HEK293 (cell line): ENCODE data around the gene TEKTIP1.

Experiments
- CTCF ChIA-PET: fragments of 350-600 bp; formaldehyde crosslinking; extraction: SDS; loops from one replicate; lab custom pipeline; 2021; ENCODE audit warnings: antibody characterized with exemption; lab: Yijun Ruan, JAX
- POLR2A ChIA-PET: fragments of 300-600 bp; formaldehyde crosslinking; extraction: SDS; loops from one replicate; lab custom pipeline; 2020; ENCODE audit warnings: antibody characterized with exemption, inconsistent platforms; lab: Yijun Ruan, JAX
- H3K27ac ChIP-seq: fragments of 200-500 bp; sonication (Bioruptor generic); 2 replicates; pipeline ENCODE4 v1.5.1; 2014; ENCODE audit warnings: low read depth, low read length, control low read depth, inconsistent platforms; ENCODE audit errors: extremely low read depth
- H3K36me3 ChIP-seq, 2 experiments: fragments of 200-500 bp in 1 of 2; sonication (Bioruptor generic) in 1 of 2; 1 replicate in 1 of 2; 2 replicates in 1 of 2; pipeline ENCODE4 v1.5.1; 2014 to 2017; ENCODE audit warnings: inconsistent platforms in 2 of 2, low read length in 2 of 2; ENCODE audit not compliant: control insufficient read depth in 2 of 2, insufficient read depth in 1 of 2
- H3K4me1 ChIP-seq: fragments of 200-500 bp; sonication (Bioruptor generic); 2 replicates; pipeline ENCODE4 v1.5.1; 2014; ENCODE audit warnings: mild to moderate bottlenecking, low read length, inconsistent platforms; ENCODE audit not compliant: control insufficient read depth, insufficient read depth
- H3K4me3 ChIP-seq: 2 replicates; pipeline ENCODE4 v1.5.1; 2011; ENCODE audit warnings: low read depth, mild to moderate bottlenecking, control low read depth, low read length, moderate library complexity
- H3K9me3 ChIP-seq: fragments of 200-500 bp; sonication (Bioruptor generic); 2 replicates; pipeline ENCODE4 v1.5.1; 2014; ENCODE audit warnings: low read depth, low read length, inconsistent platforms; ENCODE audit not compliant: control insufficient read depth, insufficient read depth
- ATF2 ChIP-seq: fragments of 450-650 bp; formaldehyde crosslinking; IDR thresholded peaks from 2 replicates; pipeline ENCODE4 v1.5.1; 2016; ENCODE audit warnings: missing biosample characterization, missing genetic modification characterization, low read depth
- ELK4 ChIP-seq: IDR thresholded peaks from 2 replicates; pipeline ENCODE4 v1.6.1; 2011; ENCODE audit warnings: mild to moderate bottlenecking, low read depth, low read length, borderline replicate concordance
- HIC1 ChIP-seq: fragments of 450-650 bp; formaldehyde crosslinking; IDR thresholded peaks from 2 replicates; pipeline ENCODE4 v1.5.1; 2016; ENCODE audit warnings: missing biosample characterization, missing genetic modification characterization
- KLF7 ChIP-seq: fragments of 450-650 bp; formaldehyde crosslinking; IDR thresholded peaks from 2 replicates; pipeline ENCODE4 v1.5.1; 2016; ENCODE audit warnings: missing biosample characterization, missing genetic modification characterization, borderline replicate concordance
- KLF8 ChIP-seq: fragments of 450-650 bp; formaldehyde crosslinking; IDR thresholded peaks from 2 replicates; pipeline ENCODE4 v1.5.1; 2016; ENCODE audit warnings: missing biosample characterization, missing genetic modification characterization
- WT1 ChIP-seq: fragments of 450-650 bp; formaldehyde crosslinking; IDR thresholded peaks from 2 replicates; pipeline ENCODE4 v1.5.1; 2016; ENCODE audit warnings: missing biosample characterization, missing genetic modification characterization
- ZBTB11 ChIP-seq: fragments of 450-650 bp; formaldehyde crosslinking; conservative IDR thresholded peaks from 2 replicates; pipeline ENCODE4 v1.5.1; 2016; ENCODE audit warnings: low read depth, missing biosample characterization, missing genetic modification characterization
- ZBTB21 ChIP-seq: fragments of 450-650 bp; formaldehyde crosslinking; IDR thresholded peaks from 2 replicates; pipeline ENCODE4 v1.5.1; 2017; ENCODE audit warnings: missing biosample characterization, missing genetic modification characterization
- ZNF132 ChIP-seq: fragments of 450-650 bp; formaldehyde crosslinking; IDR thresholded peaks from 2 replicates; pipeline ENCODE4 v1.5.1; 2017; ENCODE audit warnings: missing biosample characterization, missing genetic modification characterization, borderline replicate concordance
- ZNF138 ChIP-seq: fragments of 450-650 bp; formaldehyde crosslinking; IDR thresholded peaks from 2 replicates; pipeline ENCODE4 v1.5.1; 2016; ENCODE audit warnings: missing biosample characterization, missing genetic modification characterization, borderline replicate concordance
- ZNF157 ChIP-seq: fragments of 450-650 bp; formaldehyde crosslinking; IDR thresholded peaks from 2 replicates; pipeline ENCODE4 v1.5.1; 2016; ENCODE audit warnings: missing biosample characterization, missing genetic modification characterization
- ZNF221 ChIP-seq: fragments of 450-650 bp; formaldehyde crosslinking; IDR thresholded peaks from 2 replicates; pipeline ENCODE4 v1.5.1; 2017; ENCODE audit warnings: missing biosample characterization, missing genetic modification characterization, borderline replicate concordance
- ZNF26 ChIP-seq: fragments of 450-650 bp; formaldehyde crosslinking; IDR thresholded peaks from 2 replicates; pipeline ENCODE4 v1.5.1; 2016; ENCODE audit warnings: missing biosample characterization, missing genetic modification characterization
- ZNF280C ChIP-seq: fragments of 450-650 bp; formaldehyde crosslinking; IDR thresholded peaks from 2 replicates; pipeline ENCODE4 v1.5.1; 2016; ENCODE audit warnings: missing biosample characterization, missing genetic modification characterization
- ZNF37A ChIP-seq: fragments of 450-650 bp; IDR thresholded peaks from 2 replicates; pipeline ENCODE4 v1.5.1; 2018; ENCODE audit warnings: missing biosample characterization, missing genetic modification characterization
- ZNF391 ChIP-seq: fragments of 450-650 bp; formaldehyde crosslinking; IDR thresholded peaks from 2 replicates; pipeline ENCODE4 v1.5.1; 2016; ENCODE audit warnings: low read depth, missing biosample characterization, missing genetic modification characterization, borderline replicate concordance
- ZNF555 ChIP-seq: fragments of 450-650 bp; formaldehyde crosslinking; conservative IDR thresholded peaks from 2 replicates; pipeline ENCODE4 v1.5.1; 2017; ENCODE audit warnings: missing biosample characterization, mild to moderate bottlenecking, missing genetic modification characterization, inconsistent platforms
- ZNF623 ChIP-seq: fragments of 450-650 bp; formaldehyde crosslinking; IDR thresholded peaks from 2 replicates; pipeline ENCODE4 v1.5.1; 2016; ENCODE audit warnings: missing biosample characterization, missing genetic modification characterization
- ZNF692 ChIP-seq: fragments of 450-650 bp; formaldehyde crosslinking; IDR thresholded peaks from 2 replicates; pipeline ENCODE4 v1.5.1; 2016; ENCODE audit warnings: missing biosample characterization, missing genetic modification characterization
- ZNF704 ChIP-seq: fragments of 450-650 bp; formaldehyde crosslinking; IDR thresholded peaks from 2 replicates; pipeline ENCODE4 v1.5.1; 2016; ENCODE audit warnings: missing biosample characterization, missing genetic modification characterization
- ZNF791 ChIP-seq: fragments of 450-650 bp; formaldehyde crosslinking; IDR thresholded peaks from 2 replicates; pipeline ENCODE4 v1.5.1; 2016; ENCODE audit warnings: missing biosample characterization, missing genetic modification characterization

Gene TEKTIP1

GRCh38 chr19:3500429-3501101, 38.4 kb upstream of the TEKTIP1 start, which contains the start of gene DOHH:
TSS of gene DOHH (minus strand) at chr19:3500674. CDS start at chr19:3496814, 3,860 bp downstream.
- peak within 1 kb of the TSS; percentile 91 for H3K4me3 ChIP-seq
- H3K9me3 ChIP-seq: no peaks in the 10 kb centered on the region
- ChIA-PET CTCF (interaction anchor here (0.7 to 1.6 kb wide), 6 partner anchors 10 to 195 kb away, joined by 3 to 11 read pairs (median 3); no protein-coding TSS in a partner anchor), POLR2A (interaction anchor here (0.6 to 1.6 kb wide), 9 partner anchors 10 to 226 kb away, joined by 3 to 7 read pairs (median 3); no protein-coding TSS in a partner anchor)
- H3K4me1 ChIP-seq: peaks cover 2% of the 10 kb centered on the region
- H3K36me3 ChIP-seq: peaks cover 4 to 17% of the 10 kb centered on the region in 2 experiments; a peak in 2 of 3 replicates
- peak within 1 kb of the TSS; percentile 84 for H3K27ac ChIP-seq
- TF ChIP-seq ATF2 (no peak), KLF8 (peak; percentile 96), ZNF555 (tag by site-specific recombination) (no peak), ZNF704 (tag by site-specific recombination) (no peak), ELK4 (no peak), ZNF280C (tag by site-specific recombination) (no peak), ZNF221 (tag by site-specific recombination) (no peak), ZNF157 (tag by site-specific recombination) (no peak), HIC1 (tag by site-specific recombination) (no peak), ZNF132 (tag by site-specific recombination) (no peak), ZNF791 (no peak; the same call in 1 of the 2 replicates), ZBTB11 (no peak), ZBTB21 (tag by site-specific recombination) (no peak), ZNF138 (tag by site-specific recombination) (no peak), ZNF37A (tag by site-specific recombination) (no peak), ZNF391 (tag by site-specific recombination) (peak; percentile 76; the same call in 1 of the 2 replicates), KLF7 (tag by site-specific recombination) (peak; percentile 56; the same call in 1 of the 2 replicates), ZNF26 (tag by site-specific recombination) (no peak), WT1 (no peak), ZNF692 (tag by site-specific recombination) (peak; percentile 84), ZNF623 (tag by site-specific recombination) (no peak)
